ENCODE measurements around the gene ERGIC1. TPM values are rescaled to one million over a fixed set of nuclear protein-coding genes. Genes with fewer than 3 reads are reported as not detected.

Gene ERGIC1
- total RNA-seq, 4 donors from 2014 or later = 60.9 to 123 (median 99.3) TPM

GRCh38 chr5:172840432-172841154 is 6.5 kb downstream of the ERGIC1 start:
- no peaks in the 10 kb centered on the region for H3K27me3 ChIP-seq
- H3K9me3 ChIP-seq = no peaks in the 10 kb centered on the region
- no peak overlapping the region for H3K4me3 ChIP-seq
- H3K4me1 ChIP-seq = peaks cover 0 to 56% (median 24%) of the 10 kb centered on the region in 4 donors
- no peak for DNase-seq (ENCODE audit: low spot score in 2 of 2)
- no peak for TF ChIP-seq CTCF (IDR thresholded peaks at IDR 0.05)
- no peak for TF ChIP-seq POLR2A (IDR thresholded peaks at IDR 0.05)
- TF ChIP-seq EP300 (IDR thresholded peaks at IDR 0.05) = no peak
- H3K27ac ChIP-seq = peak overlapping the region; percentile 23 to 77 (median 54)
- WGBS, 2 donors = 63 to 74% methylated on average over 12 of the region's 12 CpGs
- peaks cover 0 to 11% (median 0%) of the 10 kb centered on the region in 3 donors for H3K36me3 ChIP-seq

- peak overlapping the region in 2 of 4 donors; percentile 45 to 77 for H3K27ac ChIP-seq
- peaks cover 0 to 11% (median 0%) of the 10 kb centered on the region in 3 donors for H3K36me3 ChIP-seq
- DNase-seq (ENCODE audit: low spot score in 2 of 2) = no peak
- 73 to 74% methylated on average over 6 of the region's 6 CpGs for WGBS, 2 donors
- TF ChIP-seq EP300 (IDR thresholded peaks at IDR 0.05) = no peak
- TF ChIP-seq POLR2A (IDR thresholded peaks at IDR 0.05) = no peak
- TF ChIP-seq CTCF (IDR thresholded peaks at IDR 0.05) = no peak
- H3K4me3 ChIP-seq = no peak overlapping the region
- no peaks in the 10 kb centered on the region for H3K9me3 ChIP-seq
- H3K27me3 ChIP-seq = no peaks in the 10 kb centered on the region
- H3K4me1 ChIP-seq = peaks cover 0 to 50% (median 19%) of the 10 kb centered on the region in 4 donors
These were observed 7.2 kb downstream of the ERGIC1 start for GRCh38 chr5:172841256-172841655.

GRCh38 chr5:172843825-172844576 is 9.9 kb downstream of the ERGIC1 start:
- Histone ChIP-seq H3K36me3 (peaks cover 0 to 11% (median 0%) of the 10 kb centered on the region in 3 donors), H3K9me3 (no peaks in the 10 kb centered on the region), H3K27ac (no peak overlapping the region), H3K27me3 (no peaks in the 10 kb centered on the region), H3K4me3 (no peak overlapping the region), H3K4me1 (peaks cover 0 to 42% (median 8%) of the 10 kb centered on the region in 4 donors)
- DNase-seq (ENCODE audit: low spot score in 2 of 2) = no peak
- TF ChIP-seq POLR2A (IDR thresholded peaks at IDR 0.05) (no peak), EP300 (IDR thresholded peaks at IDR 0.05) (no peak), CTCF (IDR thresholded peaks at IDR 0.05) (no peak)
- 86 to 89% methylated on average over 18 of the region's 18 CpGs for WGBS, 2 donors

GRCh38 chr5:172844577-172844838 is 10.5 kb downstream of the ERGIC1 start:
- Histone ChIP-seq H3K36me3 (peaks cover 0 to 11% (median 0%) of the 10 kb centered on the region in 3 donors), H3K27me3 (no peaks in the 10 kb centered on the region), H3K27ac (no peak overlapping the region), H3K9me3 (no peaks in the 10 kb centered on the region), H3K4me1 (peaks cover 0 to 46% (median 10%) of the 10 kb centered on the region in 4 donors), H3K4me3 (no peak overlapping the region)
- 80% methylated on average over 2 of the region's 2 CpGs for WGBS, 2 donors
- TF ChIP-seq POLR2A (IDR thresholded peaks at IDR 0.05) = no peak
- no peak for TF ChIP-seq EP300 (IDR thresholded peaks at IDR 0.05)
- TF ChIP-seq CTCF (IDR thresholded peaks at IDR 0.05) = no peak
- no peak for DNase-seq (ENCODE audit: low spot score in 2 of 2)

GRCh38 chr5:172845154-172845553 is 11.1 kb downstream of the ERGIC1 start:
- no peak overlapping the region for H3K27ac ChIP-seq
- DNase-seq (ENCODE audit: low spot score in 2 of 2) = no peak
- no peaks in the 10 kb centered on the region for H3K27me3 ChIP-seq
- no peak overlapping the region for H3K4me3 ChIP-seq
- peaks cover 0 to 11% (median 0%) of the 10 kb centered on the region in 3 donors for H3K36me3 ChIP-seq
- WGBS, 2 donors = 65 to 69% methylated on average over 7 of the region's 7 CpGs
- H3K9me3 ChIP-seq = no peaks in the 10 kb centered on the region
- H3K4me1 ChIP-seq = peaks cover 0 to 46% (median 11%) of the 10 kb centered on the region in 4 donors
- TF ChIP-seq POLR2A (IDR thresholded peaks at IDR 0.05) (no peak), EP300 (IDR thresholded peaks at IDR 0.05) (no peak), CTCF (IDR thresholded peaks at IDR 0.05) (no peak)

All from tibial nerve (tissue), 4 donors.